Measurements from ENCODE around the gene COL18A1. TPM values are rescaled to one million over a fixed set of nuclear protein-coding genes. Genes with fewer than 3 reads are reported as not detected.
"Not testable (repeated sequence)": the region's sequence is repeated elsewhere in the genome, so short reads cannot be mapped to it uniquely, and the experiment has no call there.

COL18A1 gene
- total RNA-seq, 1 donor = 8.6 TPM

GRCh38 chr21:45364468-45365185 is 40.3 kb upstream of the COL18A1 start:
- Histone ChIP-seq H3K9me3 (ENCODE audit: low read depth, low read length) (no peaks in the 10 kb centered on the region), H3K27me3 (ENCODE audit: insufficient read depth, low read length) (no peaks in the 10 kb centered on the region), H3K4me1 (ENCODE audit: insufficient read depth, low read length) (no peaks in the 10 kb centered on the region), H3K4me3 (ENCODE audit: low read length) (no peak overlapping the region)

- Histone ChIP-seq H3K27me3 (ENCODE audit: insufficient read depth, low read length) (no peaks in the 10 kb centered on the region), H3K4me3 (ENCODE audit: low read length) (no peak overlapping the region), H3K4me1 (ENCODE audit: insufficient read depth, low read length) (no peaks in the 10 kb centered on the region), H3K9me3 (ENCODE audit: low read depth, low read length) (no peaks in the 10 kb centered on the region)
Measured at GRCh38 chr21:45365186-45365607, 39.8 kb upstream of the COL18A1 start.

- no peaks in the 10 kb centered on the region for H3K9me3 ChIP-seq (ENCODE audit: low read depth, low read length)
- no peaks in the 10 kb centered on the region for H3K27me3 ChIP-seq (ENCODE audit: insufficient read depth, low read length)
- no peak overlapping the region for H3K4me3 ChIP-seq (ENCODE audit: low read length)
- no peaks in the 10 kb centered on the region for H3K4me1 ChIP-seq (ENCODE audit: insufficient read depth, low read length)
Measured at GRCh38 chr21:45365608-45366241, 39.2 kb upstream of the COL18A1 start.

- Histone ChIP-seq H3K9me3 (ENCODE audit: low read depth, low read length) (no peaks in the 10 kb centered on the region), H3K27me3 (ENCODE audit: insufficient read depth, low read length) (no peaks in the 10 kb centered on the region), H3K4me1 (ENCODE audit: insufficient read depth, low read length) (no peaks in the 10 kb centered on the region), H3K4me3 (ENCODE audit: low read length) (no peak overlapping the region)
Measured at GRCh38 chr21:45366476-45366875, 38.5 kb upstream of the COL18A1 start.

- H3K9me3 ChIP-seq (ENCODE audit: low read depth, low read length) = no peaks in the 10 kb centered on the region
- H3K4me1 ChIP-seq (ENCODE audit: insufficient read depth, low read length) = no peaks in the 10 kb centered on the region
- H3K27me3 ChIP-seq (ENCODE audit: insufficient read depth, low read length) = no peaks in the 10 kb centered on the region
- no peak overlapping the region for H3K4me3 ChIP-seq (ENCODE audit: low read length)
Measured at GRCh38 chr21:45366931-45367401, 38.0 kb upstream of the COL18A1 start.

- no peak overlapping the region for H3K4me3 ChIP-seq (ENCODE audit: low read length)
Measured at GRCh38 chr21:45367402-45368351, 37.3 kb upstream of the COL18A1 start.

GRCh38 chr21:45369018-45369417 is 35.9 kb upstream of the COL18A1 start:
- not testable (repeated sequence) for H3K27me3 ChIP-seq (ENCODE audit: insufficient read depth, low read length); H3K9me3 ChIP-seq (ENCODE audit: low read depth, low read length); H3K4me1 ChIP-seq (ENCODE audit: insufficient read depth, low read length); H3K4me3 ChIP-seq (ENCODE audit: low read length)

More at GRCh38 chr21:45367402-45368351, 37.3 kb upstream of the COL18A1 start:
- H3K27me3 ChIP-seq (ENCODE audit: insufficient read depth, low read length) = no peaks in the 10 kb centered on the region
- no peaks in the 10 kb centered on the region for H3K9me3 ChIP-seq (ENCODE audit: low read depth, low read length)
- H3K4me1 ChIP-seq (ENCODE audit: insufficient read depth, low read length) = no peaks in the 10 kb centered on the region

GRCh38 chr21:45370575-45370974 is 34.4 kb upstream of the COL18A1 start:
- H3K4me1 ChIP-seq (ENCODE audit: insufficient read depth, low read length) = no peaks in the 10 kb centered on the region
- H3K9me3 ChIP-seq (ENCODE audit: low read depth, low read length) = no peaks in the 10 kb centered on the region
- H3K27me3 ChIP-seq (ENCODE audit: insufficient read depth, low read length) = no peaks in the 10 kb centered on the region
- H3K4me3 ChIP-seq (ENCODE audit: low read length) = no peak overlapping the region

- Histone ChIP-seq H3K9me3 (ENCODE audit: low read depth, low read length) (no peaks in the 10 kb centered on the region), H3K27me3 (ENCODE audit: insufficient read depth, low read length) (no peaks in the 10 kb centered on the region), H3K4me1 (ENCODE audit: insufficient read depth, low read length) (no peaks in the 10 kb centered on the region), H3K4me3 (ENCODE audit: low read length) (no peak overlapping the region)
Measured at GRCh38 chr21:45371081-45371480, 33.9 kb upstream of the COL18A1 start.

GRCh38 chr21:45371655-45372054 is 33.3 kb upstream of the COL18A1 start:
- H3K9me3 ChIP-seq (ENCODE audit: low read depth, low read length) = no peaks in the 10 kb centered on the region

GRCh38 chr21:45372732-45373355 is 32.1 kb upstream of the COL18A1 start:
- H3K9me3 ChIP-seq (ENCODE audit: low read depth, low read length) = no peaks in the 10 kb centered on the region
- no peaks in the 10 kb centered on the region for H3K4me1 ChIP-seq (ENCODE audit: insufficient read depth, low read length)
- no peaks in the 10 kb centered on the region for H3K27me3 ChIP-seq (ENCODE audit: insufficient read depth, low read length)
- H3K4me3 ChIP-seq (ENCODE audit: low read length) = no peak overlapping the region

More at GRCh38 chr21:45371655-45372054, 33.3 kb upstream of the COL18A1 start:
- H3K4me3 ChIP-seq (ENCODE audit: low read length) = no peak overlapping the region
- no peaks in the 10 kb centered on the region for H3K27me3 ChIP-seq (ENCODE audit: insufficient read depth, low read length)
- H3K4me1 ChIP-seq (ENCODE audit: insufficient read depth, low read length) = no peaks in the 10 kb centered on the region

- no peaks in the 10 kb centered on the region for H3K4me1 ChIP-seq (ENCODE audit: insufficient read depth, low read length)
- H3K4me3 ChIP-seq (ENCODE audit: low read length) = no peak overlapping the region
- no peaks in the 10 kb centered on the region for H3K27me3 ChIP-seq (ENCODE audit: insufficient read depth, low read length)
- no peaks in the 10 kb centered on the region for H3K9me3 ChIP-seq (ENCODE audit: low read depth, low read length)
Measured at GRCh38 chr21:45373991-45374816, 30.8 kb upstream of the COL18A1 start.

- no peaks in the 10 kb centered on the region for H3K9me3 ChIP-seq (ENCODE audit: low read depth, low read length)
- H3K27me3 ChIP-seq (ENCODE audit: insufficient read depth, low read length) = no peaks in the 10 kb centered on the region
- H3K4me3 ChIP-seq (ENCODE audit: low read length) = no peak overlapping the region
- H3K4me1 ChIP-seq (ENCODE audit: insufficient read depth, low read length) = no peaks in the 10 kb centered on the region
Measured at GRCh38 chr21:45374826-45375455, 30.0 kb upstream of the COL18A1 start.
